HG03460 (cell line): ENCODE results near the gene PNMA6A.
A peak's percentile ranks its signal among the peaks of the same experiment; 100 is the strongest.
"Not testable (repeated sequence)": the region's sequence is repeated elsewhere in the genome, so short reads cannot be mapped to it uniquely, and the experiment has no call there.

Experiments
- ATAC-seq: cut with Tn5 transposase; IDR thresholded peaks from one replicate; pipeline ENCODE4 v1.9.1; 2021; ENCODE audit not compliant: unreplicated experiment

Gene PNMA6A

GRCh38 chrX:153071909-153072583 is at the start of gene PNMA6A:
TSS of gene PNMA6A (plus strand) at chrX:153072454. CDS start at chrX:153073063, 609 bp downstream.
- not testable (repeated sequence) for ATAC-seq

- not testable (repeated sequence) for ATAC-seq
Observed at GRCh38 chrX:153026501-153026900, 45.8 kb upstream of the PNMA6A start.

GRCh38 chrX:153028487-153028886 is 43.8 kb upstream of the PNMA6A start:
- not testable (repeated sequence) for ATAC-seq

GRCh38 chrX:153029162-153029561 is 43.1 kb upstream of the PNMA6A start:
- ATAC-seq: no peak

GRCh38 chrX:153029875-153030274 is 42.4 kb upstream of the PNMA6A start:
- no peak for ATAC-seq

- ATAC-seq: no peak
Observed at GRCh38 chrX:153030801-153031200, 41.5 kb upstream of the PNMA6A start.

GRCh38 chrX:153032397-153033118 is 39.7 kb upstream of the PNMA6A start:
- peak; percentile 86 for ATAC-seq

- ATAC-seq: no peak
Observed at GRCh38 chrX:153049093-153049492, 23.2 kb upstream of the PNMA6A start.

GRCh38 chrX:153052534-153052933 is 19.7 kb upstream of the PNMA6A start:
- no peak for ATAC-seq

- no peak for ATAC-seq
Observed at GRCh38 chrX:153055871-153056749, 16.1 kb upstream of the PNMA6A start, which contains the start of gene PNMA3. TSS of gene PNMA3 (plus strand) at chrX:153056470. CDS start at chrX:153057056, 586 bp downstream.

GRCh38 chrX:153057281-153057680 is 15.0 kb upstream of the PNMA6A start:
- no peak for ATAC-seq

GRCh38 chrX:153059191-153060094 is 12.8 kb upstream of the PNMA6A start:
- ATAC-seq: no peak

- ATAC-seq: no peak
Observed at GRCh38 chrX:153060095-153060445, 12.2 kb upstream of the PNMA6A start.

GRCh38 chrX:153061732-153062131 is 10.5 kb upstream of the PNMA6A start:
- ATAC-seq: no peak

GRCh38 chrX:153063315-153063714 is 8.9 kb upstream of the PNMA6A start:
- no peak for ATAC-seq

- ATAC-seq: no peak
Observed at GRCh38 chrX:153064061-153064460, 8.2 kb upstream of the PNMA6A start.

GRCh38 chrX:153065389-153065788 is 6.9 kb upstream of the PNMA6A start:
- ATAC-seq: no peak

- not testable (repeated sequence) for ATAC-seq
Observed at GRCh38 chrX:153066402-153066801, 5.9 kb upstream of the PNMA6A start.

GRCh38 chrX:153073331-153073730 is 1.1 kb downstream of the PNMA6A start:
- ATAC-seq: not testable (repeated sequence)

- no peak for ATAC-seq
Observed at GRCh38 chrX:153074262-153074899, 2.1 kb downstream of the PNMA6A start.
